Purkinje cell (primary cell): Measurements from ENCODE around the gene IL12B. TPM values are rescaled to one million over a fixed set of nuclear protein-coding genes. Genes with fewer than 3 reads are reported as not detected.

Experiments
- polyA plus RNA-seq: library from polyadenylated mRNA; unstranded; fragments of >200 nt; fragmentation: Nextera tagmentation; gene quantifications from 2 replicates; pipeline ENCODE4 v1.2.1, GENCODE V29; 2014

Gene IL12B
- polyA plus RNA-seq, result not detected in 2 replicates

DNA sequence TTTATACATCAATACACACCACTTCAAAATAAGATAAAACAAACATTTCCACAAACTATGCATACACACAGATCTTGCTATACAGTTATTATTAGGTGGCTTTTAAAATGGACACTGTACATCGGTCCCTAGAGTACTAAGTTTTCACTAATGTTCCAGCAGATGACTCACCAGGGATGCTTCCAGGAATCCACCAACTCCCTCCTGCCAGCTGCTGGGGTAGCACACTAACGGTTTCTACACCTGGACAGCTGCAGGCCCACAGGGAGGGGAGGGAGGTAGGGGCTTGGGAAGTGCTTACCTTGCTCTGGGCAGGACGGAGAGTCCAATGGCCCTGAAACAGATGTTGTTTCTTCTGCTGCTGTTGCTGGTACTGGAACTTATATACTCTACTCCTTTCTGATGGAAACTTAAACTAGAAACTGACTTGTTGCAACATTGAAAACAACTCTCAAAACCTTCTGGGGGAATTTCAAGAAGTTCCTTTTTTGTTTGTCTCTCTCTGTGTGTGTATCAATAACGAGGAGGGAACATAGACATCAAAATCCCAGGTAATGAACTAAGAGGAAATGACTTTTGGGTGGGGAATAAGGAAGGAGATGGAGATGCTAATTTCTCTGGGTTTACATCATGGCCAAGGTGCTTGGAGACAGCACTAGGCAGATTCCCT is at the start of gene IL12B:
IL12B (minus strand) TSS at position 357 of the 670 bp plus-strand sequence. CDS start 3,705 bp downstream, outside the sequence.

Other genes starting within 250 kb of the IL12B start
- gene EBF1, start 230.6 kb downstream of the IL12B start, polyA plus RNA-seq, result 177 and 245 TPM in 2 replicates
- 29.7 and 36.8 TPM in 2 replicates for gene RNF145, start 120.9 kb downstream of the IL12B start, polyA plus RNA-seq
- gene UBLCP1, start 67.2 kb downstream of the IL12B start, polyA plus RNA-seq, result 121 and 135 TPM in 2 replicates